Prostate gland (tissue), 2 donors: ENCODE measurements around the gene ARHGAP27. TPM values are rescaled to one million over a fixed set of nuclear protein-coding genes. Genes with fewer than 3 reads are reported as not detected.

Experiments used
- DNase-seq: peaks from one replicate; pipeline ENCODE4 v3.0.0-alpha.2; 2019; ENCODE audit warnings: low spot score
- H3K27ac ChIP-seq, 2 donors: fragments of 200-600 bp; sonication (generic); 2 replicates each; pipeline ENCODE4 v1.5.1; 2017 to 2019
- H3K27me3 ChIP-seq: fragments of 200-600 bp; sonication (generic); replicated peaks from 2 replicates; pipeline ENCODE4 v1.5.1; 2019; ENCODE audit not compliant: insufficient read depth
- H3K36me3 ChIP-seq, 2 donors: fragments of 200-600 bp; sonication (generic); 1 replicate in 1 of 2; 2 replicates in 1 of 2; pipeline versions ENCODE4 v1.5.1 to v1.8.1; 2017 to 2019
- H3K4me1 ChIP-seq: fragments of 200-600 bp; sonication (generic); replicated peaks from 2 replicates; pipeline ENCODE4 v1.5.1; 2019
- H3K4me3 ChIP-seq, 2 donors: fragments of 200-600 bp; sonication (generic); 2 replicates each; pipeline ENCODE4 v1.5.1; 2017 to 2019
- H3K9me3 ChIP-seq: fragments of 200-600 bp; sonication (generic); 2 replicates; pipeline ENCODE4 v1.5.1; 2017
- CTCF ChIP-seq, 4 experiments: fragments of 200-600 bp in 2 of 4; fragments of 450-650 bp in 2 of 4; sonication (generic) in 2 of 4; IDR thresholded peaks; 1 replicate in 3 of 4; 2 replicates in 1 of 4; pipeline ENCODE4 v1.5.1; 2016 to 2019; ENCODE audit warnings: antibody characterized with exemption in 4 of 4, mild to moderate bottlenecking in 2 of 4, moderate library complexity in 2 of 4
- POLR2A ChIP-seq: fragments of 450-650 bp; IDR thresholded peaks from one replicate; pipeline ENCODE4 v1.6.1; 2016; ENCODE audit warnings: antibody characterized with exemption, mild to moderate bottlenecking
- POLR2AphosphoS5 ChIP-seq: sonication (generic); formaldehyde crosslinking; IDR thresholded peaks from one replicate; pipeline ENCODE4 v1.6.1; 2017; ENCODE audit warnings: antibody characterized with exemption
- WGBS: methylation state at CpG from one replicate; pipeline ENCODE4 v1.1.5; 2018; 5-methylcytosine and 5-hydroxymethylcytosine counted together
- intact Hi-C: fragments of 100-400 bp; cut with DNase I; formaldehyde crosslinking; loops from one replicate; pipeline ENCODE4 v1.14.2; 2022
- total RNA-seq, 2 donors: library from RNA; depleted of rRNA; stranded (reverse); fragments of >200 nt; gene quantifications; one replicate each; pipeline ENCODE4 v1.1.0, GENCODE V29; 2016

The ARHGAP27 gene
- total RNA-seq, 2 donors from 2014 or later, result 37.9 to 39.9 TPM

GRCh38 chr17:45430006-45430737 is 2.5 kb downstream of the ARHGAP27 start:
- H3K4me1 ChIP-seq, result peaks cover 7% of the 10 kb centered on the region
- H3K4me3 ChIP-seq, result peak overlapping the region; percentile 38 to 43
- peak overlapping the region; percentile 91 to 94 for H3K27ac ChIP-seq
- H3K36me3 ChIP-seq, result no peaks in the 10 kb centered on the region
- no peaks in the 10 kb centered on the region for H3K27me3 ChIP-seq
- no peak for TF ChIP-seq POLR2AphosphoS5
- TF ChIP-seq POLR2A, result no peak
- TF ChIP-seq CTCF (IDR thresholded peaks at IDR 0.05), result no peak
- no peak for DNase-seq
- WGBS, result 44% methylated on average over 68 of the region's 68 CpGs
- no peaks in the 10 kb centered on the region for H3K9me3 ChIP-seq
- intact Hi-C loops, result no loop called here

GRCh38 chr17:45429339-45430005 is 3.2 kb downstream of the ARHGAP27 start:
- no peak for TF ChIP-seq POLR2AphosphoS5
- no peak for TF ChIP-seq POLR2A
- no peak for TF ChIP-seq CTCF (IDR thresholded peaks at IDR 0.05)
- peaks cover 7% of the 10 kb centered on the region for H3K4me1 ChIP-seq
- H3K9me3 ChIP-seq, result no peaks in the 10 kb centered on the region
- no peak for DNase-seq
- peak overlapping the region in 1 of 2 donors; percentile 91 for H3K27ac ChIP-seq
- intact Hi-C loops, result no loop called here
- no peaks in the 10 kb centered on the region for H3K36me3 ChIP-seq
- H3K4me3 ChIP-seq, result no peak overlapping the region
- whole genome bisulfite sequencing, result 49% methylated on average over 69 of the region's 82 CpGs
- no peaks in the 10 kb centered on the region for H3K27me3 ChIP-seq

GRCh38 chr17:45428931-45429338 is 3.7 kb downstream of the ARHGAP27 start:
- no peak for DNase-seq
- H3K27ac ChIP-seq, result peak overlapping the region; percentile 69 to 91
- no peaks in the 10 kb centered on the region for H3K36me3 ChIP-seq
- no peak overlapping the region for H3K4me3 ChIP-seq
- no peaks in the 10 kb centered on the region for H3K9me3 ChIP-seq
- peaks cover 7% of the 10 kb centered on the region for H3K4me1 ChIP-seq
- WGBS, result 62% methylated on average over 15 of the region's 15 CpGs
- H3K27me3 ChIP-seq, result no peaks in the 10 kb centered on the region
- intact Hi-C loops, result no loop called here
- TF ChIP-seq CTCF (IDR thresholded peaks at IDR 0.05) (no peak), POLR2AphosphoS5 (no peak), POLR2A (no peak)

- Histone ChIP-seq H3K27ac (peak overlapping the region; percentile 69 to 74), H3K4me1 (peaks cover 5% of the 10 kb centered on the region)
Observed at GRCh38 chr17:45428050-45428617, 4.5 kb downstream of the ARHGAP27 start.

More at GRCh38 chr17:45428050-45428617, 4.5 kb downstream of the ARHGAP27 start:
- TF ChIP-seq POLR2AphosphoS5 (peak; percentile 76), CTCF (IDR thresholded peaks at IDR 0.05) (peak; percentile 97 to 98 (median 98)), POLR2A (no peak)
- DNase-seq, result peak; percentile 77
- no peaks in the 10 kb centered on the region for H3K9me3 ChIP-seq
- H3K4me3 ChIP-seq, result no peak overlapping the region
- intact Hi-C loops, result no loop called here
- H3K27me3 ChIP-seq, result no peaks in the 10 kb centered on the region
- no peaks in the 10 kb centered on the region for H3K36me3 ChIP-seq
- 1% methylated on average over 24 of the region's 26 CpGs for WGBS
